NOMO-1 (cell line): ENCODE results near the gene GOLGA1.
A peak's percentile ranks its signal among the peaks of the same experiment; 100 is the strongest.

Source experiments
- DNase-seq, 2 experiments: peaks; one replicate each; lab custom pipeline; 2025; ENCODE audit not compliant: unreplicated experiment in 2 of 2; lab: John Stamatoyannopoulos, UW

The GOLGA1 gene

DNA sequence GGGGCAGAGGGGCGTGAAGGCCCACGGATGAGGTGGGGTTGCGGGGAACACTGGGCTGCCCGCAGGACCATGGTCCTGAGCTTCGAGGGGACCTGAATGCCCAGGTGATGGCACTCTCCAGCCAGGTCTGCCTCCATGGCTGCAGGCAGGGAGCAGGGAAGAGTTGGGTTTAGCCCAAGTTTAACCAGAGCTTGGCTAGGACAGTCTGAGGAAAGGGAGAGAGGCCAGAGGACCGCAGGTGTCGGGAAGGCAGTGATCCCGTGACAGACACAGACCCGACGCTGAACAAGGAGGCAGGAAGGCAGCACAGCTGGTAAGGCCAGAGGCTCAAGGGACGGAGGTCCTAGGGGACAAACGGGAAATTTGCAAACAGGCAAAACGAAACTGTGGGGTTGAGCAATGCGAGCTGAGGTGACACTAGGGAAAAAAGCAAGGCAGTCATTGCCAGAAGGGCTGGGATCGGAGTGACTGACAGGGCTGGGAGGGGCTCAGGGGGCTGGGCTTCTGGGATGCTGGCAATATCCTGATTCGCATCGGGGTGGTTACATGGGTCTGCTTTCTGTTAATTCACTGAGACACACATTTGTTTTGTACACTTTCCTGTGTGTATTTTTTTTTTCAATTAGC, 53.9 kb downstream of the GOLGA1 start:
- no peak for DNase-seq

DNA sequence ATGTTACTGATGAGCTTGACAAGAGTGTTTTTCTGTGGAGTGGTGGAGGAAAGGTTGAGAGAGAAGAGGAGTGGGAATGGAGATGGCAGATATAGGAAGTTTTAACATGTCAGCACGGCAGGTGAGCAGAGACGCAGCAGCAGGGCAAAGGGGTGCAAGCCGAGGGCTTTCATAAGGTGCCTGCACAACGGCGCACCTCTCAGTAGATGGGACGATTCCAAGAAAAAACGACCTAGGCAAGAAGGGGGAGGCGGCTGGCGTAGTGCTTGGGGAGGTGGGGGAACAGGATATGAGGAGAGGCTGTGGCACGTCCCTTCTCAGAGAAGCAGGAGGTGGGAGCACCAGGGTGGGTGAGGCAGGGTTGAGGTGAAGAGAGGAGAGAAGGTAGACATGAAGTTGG, 54.4 kb downstream of the GOLGA1 start:
- DNase-seq, result no peak

DNA sequence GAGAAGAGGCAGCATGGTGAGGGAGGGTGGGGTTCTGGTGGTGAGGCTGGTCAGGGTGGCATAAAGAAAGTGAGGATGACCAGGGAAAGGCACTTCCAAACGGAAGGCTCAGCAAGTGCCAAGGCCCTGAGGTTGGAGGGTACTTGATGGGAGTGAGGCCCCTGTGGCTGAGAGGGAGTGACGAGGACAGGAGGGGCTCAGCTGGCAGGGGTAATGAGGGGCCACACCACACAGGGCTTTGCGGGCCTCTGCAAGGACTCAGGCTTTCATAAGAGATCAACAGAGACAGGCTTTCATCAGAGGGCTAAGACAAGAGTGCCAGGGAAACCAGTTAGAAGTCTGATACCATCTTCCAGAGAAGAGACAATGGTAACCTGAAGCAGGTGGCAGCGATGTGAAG, 55.3 kb downstream of the GOLGA1 start:
- no peak for DNase-seq

DNA sequence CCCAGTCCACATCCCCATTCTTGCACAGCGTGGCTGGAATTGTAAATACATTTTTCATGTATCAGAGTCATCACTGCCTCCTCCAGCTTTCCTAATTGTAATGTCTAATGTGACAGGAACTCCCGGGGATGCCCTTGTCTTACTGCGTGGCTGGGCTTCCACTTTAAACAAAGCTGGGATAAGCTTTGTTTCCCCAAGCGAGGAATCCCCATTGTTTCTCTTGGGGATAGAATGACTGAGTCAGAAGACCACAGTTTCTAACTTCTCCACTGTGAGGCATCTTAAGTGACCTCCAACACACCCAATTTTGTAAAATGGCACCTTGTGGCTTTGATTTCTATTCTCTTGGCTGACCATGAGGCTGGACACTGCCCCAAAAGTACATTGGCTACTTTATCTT, 56.5 kb downstream of the GOLGA1 start:
- no peak for DNase-seq

DNA sequence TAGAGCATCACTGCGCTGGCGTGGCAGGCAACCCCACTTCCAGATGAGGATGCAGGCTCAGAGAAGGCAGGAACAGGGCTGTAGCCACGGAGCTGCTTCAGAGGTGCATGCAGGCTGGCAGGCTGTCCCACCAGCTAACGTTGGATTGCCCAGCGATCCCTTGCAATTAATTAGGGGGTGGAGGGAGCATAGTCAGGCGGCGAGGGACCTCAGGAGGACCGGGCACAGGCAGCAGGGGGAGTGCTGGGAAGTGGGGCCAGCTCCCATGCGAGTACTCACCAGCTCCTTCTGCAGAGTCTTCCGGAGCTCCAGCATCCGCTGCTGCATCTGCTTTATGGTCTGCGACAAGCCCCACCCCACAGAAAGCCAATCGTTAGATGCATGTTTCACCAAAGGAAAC, 58.7 kb downstream of the GOLGA1 start:
- DNase-seq, result no peak

GRCh38 chr9:124881138-124881743, 59.6 kb downstream of the GOLGA1 start:
- no peak for DNase-seq

- no peak for DNase-seq
These were observed 60.4 kb downstream of the GOLGA1 start for GRCh38 chr9:124880501-124880900.

DNA sequence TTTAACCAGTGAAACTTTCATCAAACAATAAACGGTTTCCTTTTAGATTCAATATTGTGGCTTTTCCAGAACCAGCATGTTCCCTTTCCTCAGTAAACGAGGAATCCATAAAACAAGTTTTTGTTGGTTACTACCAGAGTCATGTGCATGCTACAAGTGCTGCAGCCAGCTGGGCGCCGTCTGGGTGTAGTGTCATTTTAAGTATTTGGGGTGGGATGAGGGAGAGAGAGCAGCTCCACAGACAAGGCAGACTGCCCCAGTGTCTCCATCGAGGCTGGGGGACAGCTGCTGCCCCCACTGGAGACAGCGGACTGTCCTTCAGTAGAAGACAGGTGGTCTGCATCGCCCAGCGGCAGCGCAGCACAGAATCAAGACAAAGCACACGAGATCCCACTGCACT, 61.7 kb downstream of the GOLGA1 start:
- DNase-seq, result no peak

DNA sequence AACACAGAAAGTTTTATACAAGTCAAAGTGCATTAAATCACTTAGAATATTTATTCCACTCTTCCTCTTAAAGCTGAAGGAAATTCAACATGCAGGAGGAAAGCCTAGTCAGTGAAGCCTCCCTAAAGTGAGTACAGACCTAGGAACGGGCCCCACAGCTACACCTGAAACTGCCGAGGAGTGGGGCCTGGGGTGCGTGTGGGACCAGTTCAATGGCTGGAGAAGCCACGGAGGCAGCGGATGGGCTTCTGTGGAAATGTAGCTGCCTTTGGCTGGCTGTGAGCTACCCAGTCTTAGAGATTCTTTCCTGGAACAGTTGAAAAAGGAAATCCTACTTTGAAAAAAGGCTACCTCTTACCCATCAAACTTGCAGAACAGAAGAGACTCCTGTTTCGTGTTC, 62.4 kb downstream of the GOLGA1 start:
- no peak for DNase-seq

GRCh38 chr9:124878021-124878420, 62.9 kb downstream of the GOLGA1 start:
- DNase-seq, result no peak

DNA sequence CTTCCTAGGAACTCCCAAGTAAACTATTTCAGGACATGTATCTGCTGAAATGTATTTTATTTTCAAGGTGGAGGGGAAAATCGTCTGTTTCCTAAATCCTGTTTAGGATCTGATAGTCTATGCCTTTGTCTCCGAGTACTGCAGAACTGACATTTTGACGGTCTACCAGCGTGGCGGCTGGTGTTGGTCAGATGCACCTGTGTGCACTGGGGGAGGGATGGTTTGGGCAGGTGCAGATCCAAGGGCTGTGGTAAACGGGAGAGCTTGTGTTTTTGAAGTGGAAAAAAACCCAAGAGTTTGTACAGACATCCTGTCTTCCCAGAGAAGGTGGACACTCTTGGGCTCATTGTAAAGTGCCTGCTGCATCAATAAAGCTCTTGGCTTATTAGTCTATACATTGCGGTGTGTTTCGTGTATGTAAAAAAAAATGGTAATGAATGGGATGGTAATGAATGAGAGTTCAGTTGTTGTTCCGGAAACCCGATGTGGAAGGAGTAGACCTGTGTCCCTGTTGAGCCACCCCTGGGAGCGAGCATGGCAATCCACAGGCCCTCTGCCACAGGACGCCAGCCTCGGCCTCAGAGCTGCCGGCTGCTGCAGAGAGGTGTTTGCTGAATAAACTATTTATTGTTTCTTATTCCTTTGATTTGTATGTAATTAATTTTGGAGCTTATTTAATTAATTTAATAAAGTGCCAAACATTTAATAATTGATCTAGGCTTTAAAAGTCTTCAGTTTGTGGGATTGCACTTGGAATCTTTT, 63.7 kb downstream of the GOLGA1 start:
- no peak for DNase-seq

DNA sequence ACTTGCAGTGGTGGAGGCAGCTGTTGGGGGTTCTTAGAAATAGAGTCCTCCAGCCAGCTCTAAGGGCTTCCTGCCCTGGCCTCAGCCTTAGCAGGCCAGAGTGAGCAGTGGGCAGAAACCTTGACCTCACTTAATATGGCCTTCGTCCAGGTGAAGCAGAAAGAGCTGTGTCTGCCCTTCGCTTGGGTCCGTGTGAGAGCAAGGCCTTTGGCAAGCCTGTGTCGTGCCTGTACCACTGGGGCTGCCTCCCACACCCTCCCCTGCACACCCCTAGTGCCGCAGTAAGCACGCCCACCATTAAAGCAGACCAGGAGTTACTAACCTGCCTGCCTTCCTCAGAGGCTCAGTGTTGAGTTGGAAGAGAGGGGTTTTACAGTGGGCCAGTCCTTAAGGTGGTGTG, 65.4 kb downstream of the GOLGA1 start:
- no peak for DNase-seq

- DNase-seq, result no peak
These were observed 67.2 kb downstream of the GOLGA1 start for GRCh38 chr9:124873664-124874063.

DNA sequence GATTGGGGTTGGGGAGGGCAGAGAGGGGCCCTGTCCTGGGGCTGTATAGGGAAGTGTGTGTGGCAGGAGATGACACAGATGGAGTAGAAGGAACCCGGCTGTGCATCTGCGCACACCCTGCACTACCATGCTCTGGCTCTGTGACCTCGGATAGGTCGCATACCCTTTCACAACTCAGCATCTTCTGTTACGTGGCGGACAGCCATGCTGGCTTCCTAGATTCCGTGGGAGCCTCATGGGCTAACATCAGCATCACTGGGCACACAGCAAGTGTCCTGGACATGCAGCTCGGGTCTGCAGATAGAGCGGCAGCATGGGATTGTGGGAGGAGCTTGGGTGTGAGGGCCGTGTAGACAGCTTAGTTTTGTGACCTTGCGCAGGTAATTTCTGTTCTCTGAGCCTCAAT, 69.7 kb downstream of the GOLGA1 start:
- DNase-seq, result no peak

DNA sequence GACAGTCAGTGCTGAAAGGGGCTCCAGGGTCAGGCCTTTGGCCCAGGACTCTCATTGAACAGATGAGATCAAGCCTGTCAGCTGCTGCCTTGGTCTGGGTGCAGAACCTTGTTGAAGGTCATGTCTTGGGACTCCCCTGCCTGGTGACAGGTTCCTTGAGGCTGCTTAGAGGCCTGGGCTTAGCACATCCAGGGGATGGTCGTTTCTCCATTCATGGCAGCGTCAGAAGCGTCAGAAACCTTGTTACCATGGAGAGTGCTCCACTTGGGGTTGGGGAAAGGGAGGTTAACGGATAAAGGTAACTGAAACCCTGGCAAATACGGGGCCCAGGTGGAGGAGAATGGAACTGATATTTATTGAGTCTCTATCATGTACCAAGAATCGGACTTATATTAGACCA, 70.2 kb downstream of the GOLGA1 start:
- no peak for DNase-seq

- DNase-seq, result peak; percentile 31 to 40
These were observed 70.8 kb downstream of the GOLGA1 start for GRCh38 chr9:124869986-124870560.

GRCh38 chr9:124869466-124869985, 71.4 kb downstream of the GOLGA1 start:
- DNase-seq, result peak in 1 of 2 experiments; percentile 24

DNA sequence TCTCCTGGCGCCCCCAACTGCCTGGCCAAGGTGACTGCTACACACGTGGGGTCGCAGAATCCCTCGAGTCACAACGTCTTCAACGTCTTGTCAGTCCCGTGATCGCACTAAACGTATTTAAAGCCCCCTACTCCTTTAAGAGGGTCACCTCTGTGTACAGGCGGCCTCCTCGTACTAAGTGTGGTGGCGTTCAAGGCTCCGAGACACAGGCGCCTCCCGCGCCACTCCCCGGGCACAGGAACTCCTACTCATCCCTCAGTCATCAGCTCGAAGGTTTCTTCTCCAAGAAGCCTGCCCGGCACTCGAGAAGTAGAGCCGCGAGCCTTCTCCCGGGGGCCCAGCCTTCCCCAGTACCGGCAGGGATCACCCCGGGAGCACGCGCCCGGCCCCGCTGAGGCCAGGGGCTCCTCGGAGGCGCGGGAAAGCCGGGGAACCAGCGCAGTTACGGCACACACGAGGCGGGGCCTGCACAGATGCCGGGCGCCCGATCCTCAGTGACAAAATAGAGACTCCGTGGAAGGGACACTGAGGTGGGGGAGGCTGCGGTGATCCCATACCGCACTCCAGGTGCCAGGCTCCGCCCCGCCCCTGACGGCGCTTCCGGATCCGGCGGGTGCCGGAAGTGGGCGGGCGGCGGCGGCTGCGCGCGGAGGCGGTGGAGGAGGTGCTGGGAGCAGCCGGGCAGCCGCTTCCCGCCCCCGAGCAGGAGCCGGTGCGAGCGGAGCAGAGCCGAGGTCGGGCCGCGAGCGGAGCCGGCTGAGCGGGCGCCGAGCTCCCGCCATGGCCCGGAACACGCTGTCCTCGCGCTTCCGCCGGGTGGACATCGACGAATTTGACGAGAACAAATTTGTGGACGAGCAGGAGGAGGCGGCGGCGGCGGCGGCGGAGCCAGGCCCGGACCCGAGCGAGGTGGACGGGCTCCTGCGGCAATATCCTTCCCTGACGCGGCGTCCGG, 72.1 kb downstream of the GOLGA1 start:
- DNase-seq, result peak; percentile 73 to 93

DNA sequence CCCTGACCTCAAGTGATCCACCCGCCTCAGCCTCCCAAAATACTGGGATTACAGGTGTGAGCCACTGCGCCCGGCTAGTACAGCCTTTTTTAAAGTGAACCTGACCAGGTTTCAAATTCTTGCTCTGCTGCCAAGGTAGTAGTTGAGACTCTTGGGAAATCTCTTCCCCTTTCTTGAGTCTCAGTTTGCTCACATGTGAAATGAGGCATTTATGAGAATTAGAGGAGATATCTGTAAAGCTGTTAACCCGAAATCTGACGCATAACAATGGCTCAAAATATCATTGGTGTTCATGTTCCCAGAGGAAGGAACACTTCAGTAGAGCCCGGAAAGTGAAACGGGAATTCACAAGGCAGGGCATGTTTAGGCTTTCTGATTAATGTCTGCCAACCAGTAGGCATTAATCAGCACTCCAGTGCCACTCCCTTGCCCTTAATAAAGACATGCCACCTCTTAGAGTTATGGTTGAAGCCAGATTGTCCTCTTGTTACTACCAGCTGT, 77.5 kb downstream of the GOLGA1 start:
- DNase-seq, result peak in 1 of 2 experiments; percentile 30
